Activated naive CD4-positive, alpha-beta T cell treated with Interleukin-2 at 50 U/mL for 16 hours (primary cell): ENCODE measurements around the gene CHD5.
"Not testable (repeated sequence)": the region's sequence is repeated elsewhere in the genome, so short reads cannot be mapped to it uniquely, and the experiment has no call there.

Source experiments
- DNase-seq: peaks from one replicate; pipeline ENCODE4 v3.0.0-alpha.2; 2020

CHD5 gene

GRCh38 chr1:6080469-6080868, 99.7 kb downstream of the CHD5 start:
- no peak for DNase-seq

GRCh38 chr1:6077919-6078318, 102.2 kb downstream of the CHD5 start:
- no peak for DNase-seq

GRCh38 chr1:6077506-6077905, 102.6 kb downstream of the CHD5 start:
- DNase-seq = no peak

GRCh38 chr1:6077061-6077460, 103.1 kb downstream of the CHD5 start:
- DNase-seq = not testable (repeated sequence)

- no peak for DNase-seq
Measured at GRCh38 chr1:6075748-6076147, 104.4 kb downstream of the CHD5 start.

GRCh38 chr1:6074192-6074901, 105.8 kb downstream of the CHD5 start:
- no peak for DNase-seq

GRCh38 chr1:6073480-6074053, 106.6 kb downstream of the CHD5 start:
- no peak for DNase-seq

GRCh38 chr1:6072774-6073479, 107.2 kb downstream of the CHD5 start:
- no peak for DNase-seq

- DNase-seq = no peak
Measured at GRCh38 chr1:6071219-6071618, 108.9 kb downstream of the CHD5 start.

GRCh38 chr1:6070450-6070974, 109.6 kb downstream of the CHD5 start:
- DNase-seq = no peak

- DNase-seq = no peak
Measured at GRCh38 chr1:6069573-6069972, 110.5 kb downstream of the CHD5 start.

- DNase-seq = no peak
Measured at GRCh38 chr1:6068932-6069331, 111.2 kb downstream of the CHD5 start.

- no peak for DNase-seq
Measured at GRCh38 chr1:6068073-6068472, 112.0 kb downstream of the CHD5 start.

GRCh38 chr1:6066680-6067079, 113.4 kb downstream of the CHD5 start:
- DNase-seq = no peak

- no peak for DNase-seq
Measured at GRCh38 chr1:6065093-6065858, 114.8 kb downstream of the CHD5 start.

GRCh38 chr1:6063532-6064053, 116.5 kb downstream of the CHD5 start:
- DNase-seq = not testable (repeated sequence)

GRCh38 chr1:6062670-6063069, 117.5 kb downstream of the CHD5 start:
- DNase-seq = no peak

- no peak for DNase-seq
Measured at GRCh38 chr1:6059866-6060265, 120.3 kb downstream of the CHD5 start.

GRCh38 chr1:6057170-6057845, 122.8 kb downstream of the CHD5 start:
- DNase-seq = no peak

GRCh38 chr1:6056572-6056948, 123.6 kb downstream of the CHD5 start:
- DNase-seq = no peak

GRCh38 chr1:6054596-6054995, 125.5 kb downstream of the CHD5 start:
- no peak for DNase-seq

GRCh38 chr1:6053206-6053546, 126.9 kb downstream of the CHD5 start:
- DNase-seq = no peak
